Activated T-cell treated with anti-CD3 and anti-CD28 coated beads for 24 hours (primary cell): ENCODE data around the gene CFI.

Experiments
- DNase-seq: peaks from one replicate; pipeline ENCODE4 v3.0.0-alpha.2; 2020; ENCODE audit warnings: low read depth

The CFI gene

GRCh38 chr4:109801895-109802319, at the start of gene CFI:
Gene CFI (minus strand): TSS chr4:109801999. CDS start chr4:109801971, 28 bp downstream.
- no peak for DNase-seq

- no peak for DNase-seq
These were observed 48.8 kb upstream of the CFI start for GRCh38 chr4:109850601-109851000.

- no peak for DNase-seq
These were observed 46.7 kb upstream of the CFI start for GRCh38 chr4:109848501-109848900.

GRCh38 chr4:109847896-109848442, 46.2 kb upstream of the CFI start, which contains the start of gene LRIT3:
Gene LRIT3 (plus strand): TSS chr4:109848107. CDS start chr4:109848202, 95 bp downstream.
- DNase-seq = no peak

GRCh38 chr4:109846395-109847098, 44.7 kb upstream of the CFI start:
- DNase-seq = no peak

GRCh38 chr4:109836985-109837384, 35.2 kb upstream of the CFI start:
- no peak for DNase-seq

GRCh38 chr4:109833756-109834155, 32.0 kb upstream of the CFI start:
- no peak for DNase-seq

- DNase-seq = no peak
These were observed 25.9 kb upstream of the CFI start, which contains the start of gene RRH for GRCh38 chr4:109827672-109828071. Gene RRH (plus strand): TSS chr4:109827972. CDS start chr4:109828028, 56 bp downstream.

GRCh38 chr4:109826719-109827118, 24.9 kb upstream of the CFI start:
- DNase-seq = no peak

GRCh38 chr4:109821185-109821584, 19.4 kb upstream of the CFI start:
- no peak for DNase-seq

GRCh38 chr4:109820563-109820962, 18.8 kb upstream of the CFI start:
- no peak for DNase-seq

GRCh38 chr4:109818268-109818667, 16.5 kb upstream of the CFI start:
- DNase-seq = no peak

GRCh38 chr4:109816894-109817293, 15.1 kb upstream of the CFI start:
- DNase-seq = no peak

GRCh38 chr4:109816082-109816442, 14.3 kb upstream of the CFI start:
- peak; percentile 20 for DNase-seq

- DNase-seq = peak; percentile 86
These were observed 13.6 kb upstream of the CFI start, which contains the start of gene GAR1 for GRCh38 chr4:109815151-109816081. Gene GAR1 (plus strand): TSS chr4:109815762. CDS start chr4:109816165, 403 bp downstream.

GRCh38 chr4:109811707-109812106, 9.9 kb upstream of the CFI start:
- DNase-seq = no peak

GRCh38 chr4:109810552-109811387, 9.0 kb upstream of the CFI start:
- no peak for DNase-seq

GRCh38 chr4:109809655-109810054, 7.9 kb upstream of the CFI start:
- DNase-seq = no peak

- no peak for DNase-seq
These were observed 2.2 kb upstream of the CFI start for GRCh38 chr4:109803924-109804571.

- DNase-seq = no peak
These were observed 555 bp downstream of the CFI start for GRCh38 chr4:109801099-109801789.
